Gastrocnemius medialis (tissue), 4 donors: Measurements from ENCODE around the gene LARP4B. TPM values are rescaled to one million over a fixed set of nuclear protein-coding genes. Genes with fewer than 3 reads are reported as not detected.

Experiments
- ATAC-seq, 2 donors: fragments of 150-250 bp; one replicate each; pipeline ENCODE4 v1.9.1; 2016
- DNase-seq, 2 donors: peaks; one replicate each; pipeline ENCODE4 v3.0.0-alpha.2; 2019
- H3K27ac ChIP-seq, 4 donors: fragments of 200-600 bp; sonication (generic); 1 replicate in 1 of 4; 2 replicates in 3 of 4; pipeline ENCODE4 v1.5.1; 2016 to 2018; ENCODE audit warnings: mild to moderate bottlenecking in 2 of 4, moderate library complexity in 1 of 4
- H3K27me3 ChIP-seq, 3 donors: fragments of 200-600 bp; sonication (generic) in 2 of 3; 1 replicate in 1 of 3; 2 replicates in 2 of 3; pipeline versions ENCODE4 v1.5.1 to v1.6.0; 2016 to 2019; ENCODE audit warnings: mild to moderate bottlenecking in 1 of 3, moderate library complexity in 1 of 3
- H3K36me3 ChIP-seq, 2 donors: fragments of 200-600 bp; sonication (generic) in 1 of 2; one replicate each; pipeline ENCODE4 v1.5.1; 2017 to 2018
- H3K4me1 ChIP-seq, 2 donors: fragments of 200-600 bp; sonication (generic) in 1 of 2; one replicate each; pipeline ENCODE4 v1.5.1; 2016 to 2017; ENCODE audit warnings: mild to moderate bottlenecking in 2 of 2
- H3K4me3 ChIP-seq, 4 donors: fragments of 200-600 bp; sonication (generic) in 3 of 4; 1 replicate in 1 of 4; 2 replicates in 3 of 4; pipeline ENCODE4 v1.5.1; 2016 to 2019; ENCODE audit warnings: mild to moderate bottlenecking in 2 of 4
- H3K9me3 ChIP-seq, 3 donors: fragments of 200-600 bp; sonication (generic) in 2 of 3; 1 replicate in 1 of 3; 2 replicates in 2 of 3; pipeline ENCODE4 v1.5.1; 2016 to 2019
- CTCF ChIP-seq, 5 experiments: fragments of 450-650 bp in 3 of 5; fragments of 200-600 bp in 2 of 5; sonication (generic) in 2 of 5; IDR thresholded peaks in 4 of 5; conservative IDR thresholded peaks in 1 of 5; 1 replicate in 4 of 5; 2 replicates in 1 of 5; pipeline ENCODE4 v1.5.1; 2016 to 2019; ENCODE audit warnings: antibody characterized with exemption in 5 of 5, mild to moderate bottlenecking in 3 of 5, moderate library complexity in 3 of 5
- POLR2A ChIP-seq, 2 donors: fragments of 450-650 bp; IDR thresholded peaks; one replicate each; pipeline ENCODE4 v1.6.1; 2017; ENCODE audit warnings: antibody characterized with exemption in 2 of 2, mild to moderate bottlenecking in 2 of 2, moderate library complexity in 2 of 2
- in situ Hi-C, 4 donors: fragments of 200-750 bp; cut with MboI; loops; one replicate each; pipeline versions ENCODE4 v1.15.0 to v1.8.0; 2017; ENCODE audit warnings: low sequenced_read_pairs in 4 of 4
- intact Hi-C: fragments of 100-400 bp; cut with DNase I; formaldehyde crosslinking; loops from one replicate; pipeline ENCODE4 v1.15.1; 2023; ENCODE audit warnings: low total_unique reads
- total RNA-seq, 4 donors: library from RNA; depleted of rRNA; stranded (reverse); fragments of >200 nt; gene quantifications; one replicate each; pipeline versions ENCODE4 v1.1.0 to v1.2.3, GENCODE V29; 2016

LARP4B gene
- total RNA-seq, 4 donors from 2014 or later = 29.7 to 45.6 (median 40.0) TPM

GRCh38 chr10:788796-789748 is 142.4 kb downstream of the LARP4B start:
- peak; percentile 81 to 82 for ATAC-seq
- DNase-seq = peak; percentile 78 to 84
- TF ChIP-seq CTCF (IDR thresholded peaks at IDR 0.05 in 4 of 5, conservative IDR thresholded peaks at IDR 0.05 in 1 of 5) = peak; percentile 21 to 78 (median 69)
- TF ChIP-seq POLR2A (IDR thresholded peaks at IDR 0.05) = no peak
- no peaks in the 10 kb centered on the region for H3K27me3 ChIP-seq
- H3K4me3 ChIP-seq = peak overlapping the region; percentile 53 to 69 (median 59)
- intact Hi-C loops = loop anchor here (1.0 to 5.0 kb wide), 3 partner anchors 102 to 278 kb away; partner anchors contain the start of gene DIP2C
- peak overlapping the region; percentile 45 to 71 (median 60) for H3K27ac ChIP-seq
- H3K4me1 ChIP-seq = peaks cover 3 to 25% of the 10 kb centered on the region in 2 donors
- no peaks in the 10 kb centered on the region for H3K9me3 ChIP-seq
- H3K36me3 ChIP-seq = no peaks in the 10 kb centered on the region
- in situ Hi-C loops = loop anchor here in 3 of 4 donors (25.0 kb wide), 2 partner anchors 202 to 277 kb away; no protein-coding TSS in a partner anchor

GRCh38 chr10:787933-788651 is 143.4 kb downstream of the LARP4B start:
- Histone ChIP-seq H3K4me1 (peaks cover 3 to 25% of the 10 kb centered on the region in 2 donors), H3K4me3 (no peak overlapping the region), H3K27ac (no peak overlapping the region), H3K36me3 (no peaks in the 10 kb centered on the region), H3K27me3 (no peaks in the 10 kb centered on the region), H3K9me3 (no peaks in the 10 kb centered on the region)
- ATAC-seq = no peak
- intact Hi-C loops = loop anchor here (5.0 kb wide), 2 partner anchors 101 to 196 kb away; partner anchors contain the start of gene DIP2C
- in situ Hi-C loops = loop anchor here in 3 of 4 donors (25.0 kb wide), 2 partner anchors 201 to 276 kb away; no protein-coding TSS in a partner anchor
- no peak for DNase-seq
- TF ChIP-seq CTCF (IDR thresholded peaks at IDR 0.05 in 4 of 5, conservative IDR thresholded peaks at IDR 0.05 in 1 of 5) (no peak), POLR2A (IDR thresholded peaks at IDR 0.05) (no peak)

GRCh38 chr10:786633-787474 is 144.7 kb downstream of the LARP4B start:
- DNase-seq (no peak), ATAC-seq (no peak)
- H3K27ac ChIP-seq = no peak overlapping the region
- H3K4me3 ChIP-seq = no peak overlapping the region
- H3K4me1 ChIP-seq = peaks cover 3 to 25% of the 10 kb centered on the region in 2 donors
- TF ChIP-seq POLR2A (IDR thresholded peaks at IDR 0.05) = no peak
- no peak for TF ChIP-seq CTCF (IDR thresholded peaks at IDR 0.05 in 4 of 5, conservative IDR thresholded peaks at IDR 0.05 in 1 of 5)
- H3K27me3 ChIP-seq = no peaks in the 10 kb centered on the region
- H3K36me3 ChIP-seq = no peaks in the 10 kb centered on the region
- H3K9me3 ChIP-seq = no peaks in the 10 kb centered on the region
- in situ Hi-C loops = loop anchor here in 3 of 4 donors (25.0 kb wide), 2 partner anchors 200 to 275 kb away; no protein-coding TSS in a partner anchor
- intact Hi-C loops = loop anchor here (5.0 kb wide), 2 partner anchors 100 to 195 kb away; partner anchors contain the start of gene DIP2C

- no peaks in the 10 kb centered on the region for H3K36me3 ChIP-seq
- H3K27me3 ChIP-seq = no peaks in the 10 kb centered on the region
- H3K27ac ChIP-seq = no peak overlapping the region
- H3K4me3 ChIP-seq = no peak overlapping the region
- ATAC-seq = no peak
- H3K9me3 ChIP-seq = no peaks in the 10 kb centered on the region
- in situ Hi-C loops (loop anchor here in 3 of 4 donors (25.0 kb wide), 2 partner anchors 199 to 274 kb away; no protein-coding TSS in a partner anchor), intact Hi-C loops (loop anchor here (5.0 kb wide), 2 partner anchors 99 to 194 kb away; partner anchors contain the start of gene DIP2C)
- no peak for DNase-seq
- TF ChIP-seq POLR2A (IDR thresholded peaks at IDR 0.05) (no peak), CTCF (IDR thresholded peaks at IDR 0.05 in 4 of 5, conservative IDR thresholded peaks at IDR 0.05 in 1 of 5) (no peak)
- peaks cover 3 to 25% of the 10 kb centered on the region in 2 donors for H3K4me1 ChIP-seq
Observed at GRCh38 chr10:785861-786214, 145.7 kb downstream of the LARP4B start.
